ENCODE measurements around the gene CDC42EP1. TPM values are rescaled to one million over a fixed set of nuclear protein-coding genes. Genes with fewer than 3 reads are reported as not detected.

Gene CDC42EP1
- total RNA-seq, 1 donor from 2014 or later, result 83.1 TPM

Other genes starting within 250 kb of the CDC42EP1 start
- gene ELFN2, start 133.0 kb upstream of the CDC42EP1 start, total RNA-seq, result 5.9 TPM
- gene MFNG, start 74.1 kb upstream of the CDC42EP1 start, total RNA-seq, result 22.3 TPM
- 31.6 TPM for gene CARD10, start 41.1 kb upstream of the CDC42EP1 start, total RNA-seq
- gene LGALS2, start 19.6 kb downstream of the CDC42EP1 start, total RNA-seq, result not detected
- 71.2 TPM for gene GGA1, start 48.4 kb downstream of the CDC42EP1 start, total RNA-seq
- 10.3 TPM for gene SH3BP1, start 79.2 kb downstream of the CDC42EP1 start, total RNA-seq
- gene PDXP, start 98.2 kb downstream of the CDC42EP1 start, total RNA-seq, result 10.0 TPM
- 1,269 TPM for gene LGALS1, start 115.2 kb downstream of the CDC42EP1 start, total RNA-seq
- 21.2 TPM for gene NOL12, start 125.9 kb downstream of the CDC42EP1 start, total RNA-seq
- 84.0 TPM for gene TRIOBP, start 136.6 kb downstream of the CDC42EP1 start, total RNA-seq
- 7.6 TPM for gene GCAT, start 247.5 kb downstream of the CDC42EP1 start, total RNA-seq